GM19324 (cell line): ENCODE data around the gene CDON.

Experiments used
- ATAC-seq: cut with Tn5 transposase; IDR thresholded peaks from one replicate; pipeline ENCODE4 v1.9.1; 2021; ENCODE audit warnings: mild to moderate bottlenecking, moderate library complexity; ENCODE audit not compliant: unreplicated experiment, low FRiP score

Gene CDON, protein sequence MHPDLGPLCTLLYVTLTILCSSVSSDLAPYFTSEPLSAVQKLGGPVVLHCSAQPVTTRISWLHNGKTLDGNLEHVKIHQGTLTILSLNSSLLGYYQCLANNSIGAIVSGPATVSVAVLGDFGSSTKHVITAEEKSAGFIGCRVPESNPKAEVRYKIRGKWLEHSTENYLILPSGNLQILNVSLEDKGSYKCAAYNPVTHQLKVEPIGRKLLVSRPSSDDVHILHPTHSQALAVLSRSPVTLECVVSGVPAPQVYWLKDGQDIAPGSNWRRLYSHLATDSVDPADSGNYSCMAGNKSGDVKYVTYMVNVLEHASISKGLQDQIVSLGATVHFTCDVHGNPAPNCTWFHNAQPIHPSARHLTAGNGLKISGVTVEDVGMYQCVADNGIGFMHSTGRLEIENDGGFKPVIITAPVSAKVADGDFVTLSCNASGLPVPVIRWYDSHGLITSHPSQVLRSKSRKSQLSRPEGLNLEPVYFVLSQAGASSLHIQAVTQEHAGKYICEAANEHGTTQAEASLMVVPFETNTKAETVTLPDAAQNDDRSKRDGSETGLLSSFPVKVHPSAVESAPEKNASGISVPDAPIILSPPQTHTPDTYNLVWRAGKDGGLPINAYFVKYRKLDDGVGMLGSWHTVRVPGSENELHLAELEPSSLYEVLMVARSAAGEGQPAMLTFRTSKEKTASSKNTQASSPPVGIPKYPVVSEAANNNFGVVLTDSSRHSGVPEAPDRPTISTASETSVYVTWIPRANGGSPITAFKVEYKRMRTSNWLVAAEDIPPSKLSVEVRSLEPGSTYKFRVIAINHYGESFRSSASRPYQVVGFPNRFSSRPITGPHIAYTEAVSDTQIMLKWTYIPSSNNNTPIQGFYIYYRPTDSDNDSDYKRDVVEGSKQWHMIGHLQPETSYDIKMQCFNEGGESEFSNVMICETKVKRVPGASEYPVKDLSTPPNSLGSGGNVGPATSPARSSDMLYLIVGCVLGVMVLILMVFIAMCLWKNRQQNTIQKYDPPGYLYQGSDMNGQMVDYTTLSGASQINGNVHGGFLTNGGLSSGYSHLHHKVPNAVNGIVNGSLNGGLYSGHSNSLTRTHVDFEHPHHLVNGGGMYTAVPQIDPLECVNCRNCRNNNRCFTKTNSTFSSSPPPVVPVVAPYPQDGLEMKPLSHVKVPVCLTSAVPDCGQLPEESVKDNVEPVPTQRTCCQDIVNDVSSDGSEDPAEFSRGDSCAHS (N-terminal part only)

DNA sequence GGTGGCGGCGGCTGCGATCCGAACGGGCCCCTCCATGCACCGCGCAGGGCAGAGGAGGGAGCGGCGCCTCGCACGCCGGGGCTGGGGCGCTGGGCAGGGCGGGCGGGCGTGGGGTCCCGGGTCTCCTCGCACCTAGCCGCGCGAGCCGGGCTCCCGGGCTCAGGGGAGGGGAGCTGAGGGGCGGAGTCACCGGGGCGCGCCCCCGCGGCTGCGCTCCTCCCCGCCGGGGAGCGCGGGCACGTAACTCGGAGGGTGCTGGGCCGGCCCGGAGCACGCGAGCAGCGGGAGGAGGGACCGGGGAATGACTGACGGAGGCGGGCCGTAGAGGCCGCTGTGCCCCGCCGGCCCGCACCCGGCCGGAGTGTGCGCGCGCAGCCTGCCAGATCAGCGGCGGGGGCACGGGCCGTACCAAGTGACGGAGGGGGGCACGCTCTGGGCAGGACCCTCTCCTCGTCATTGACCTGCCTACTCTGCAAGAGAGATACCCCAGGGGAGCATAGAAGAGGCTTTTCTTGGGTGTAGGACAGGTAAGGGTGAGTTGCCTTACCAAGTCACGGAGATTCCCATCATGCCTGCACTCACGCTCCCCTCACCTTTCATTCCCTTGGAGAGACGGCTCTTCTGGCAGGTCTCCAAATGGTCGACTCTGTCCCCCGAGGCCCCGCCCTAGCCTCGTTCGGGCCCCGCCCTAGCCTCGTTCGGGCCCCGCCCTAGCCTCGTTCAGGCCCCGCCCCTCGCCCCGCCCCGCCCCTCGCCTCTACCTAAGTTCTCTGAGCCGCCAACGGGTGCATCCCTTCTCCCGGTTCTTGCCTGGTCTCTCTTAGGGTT lies at the start of gene CDON:
Gene CDON (minus strand): TSS at position 188 of the 828 bp plus-strand sequence. CDS start 39,390 bp downstream, outside the sequence.
- ATAC-seq: peak; percentile 99

DNA sequence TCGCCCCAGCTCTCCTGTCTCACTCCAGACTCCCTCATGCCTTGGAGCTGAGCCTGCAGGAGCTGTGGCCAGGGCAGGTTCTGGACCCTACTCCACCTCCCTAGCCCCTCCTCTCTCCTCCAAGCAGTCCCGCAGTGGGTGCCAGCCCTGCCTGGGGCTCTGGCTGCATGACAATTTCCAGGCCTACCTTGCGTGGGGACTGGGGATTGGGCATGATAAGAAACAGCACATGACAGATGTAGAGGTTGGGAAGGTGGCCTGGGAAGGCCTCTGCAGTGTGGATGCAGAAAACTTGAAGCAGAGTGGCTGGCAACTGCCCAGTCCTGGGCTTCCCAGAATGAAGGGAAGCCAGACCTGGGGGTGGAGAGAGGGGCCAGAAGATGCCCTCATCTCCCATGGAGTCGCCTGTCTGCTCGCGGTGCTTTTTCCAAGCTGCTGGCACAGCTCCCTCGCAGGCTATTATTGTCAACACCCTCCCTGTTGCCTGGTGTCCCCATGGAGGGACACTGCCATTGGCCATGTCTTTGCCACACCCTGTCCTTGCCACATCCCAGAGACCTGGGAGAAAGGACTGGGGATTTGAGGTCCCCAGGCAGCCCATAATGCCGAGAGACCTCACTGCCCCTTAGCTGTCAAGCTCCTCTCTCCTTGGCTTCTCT lies 48.9 kb upstream of the CDON start:
- no peak for ATAC-seq

DNA sequence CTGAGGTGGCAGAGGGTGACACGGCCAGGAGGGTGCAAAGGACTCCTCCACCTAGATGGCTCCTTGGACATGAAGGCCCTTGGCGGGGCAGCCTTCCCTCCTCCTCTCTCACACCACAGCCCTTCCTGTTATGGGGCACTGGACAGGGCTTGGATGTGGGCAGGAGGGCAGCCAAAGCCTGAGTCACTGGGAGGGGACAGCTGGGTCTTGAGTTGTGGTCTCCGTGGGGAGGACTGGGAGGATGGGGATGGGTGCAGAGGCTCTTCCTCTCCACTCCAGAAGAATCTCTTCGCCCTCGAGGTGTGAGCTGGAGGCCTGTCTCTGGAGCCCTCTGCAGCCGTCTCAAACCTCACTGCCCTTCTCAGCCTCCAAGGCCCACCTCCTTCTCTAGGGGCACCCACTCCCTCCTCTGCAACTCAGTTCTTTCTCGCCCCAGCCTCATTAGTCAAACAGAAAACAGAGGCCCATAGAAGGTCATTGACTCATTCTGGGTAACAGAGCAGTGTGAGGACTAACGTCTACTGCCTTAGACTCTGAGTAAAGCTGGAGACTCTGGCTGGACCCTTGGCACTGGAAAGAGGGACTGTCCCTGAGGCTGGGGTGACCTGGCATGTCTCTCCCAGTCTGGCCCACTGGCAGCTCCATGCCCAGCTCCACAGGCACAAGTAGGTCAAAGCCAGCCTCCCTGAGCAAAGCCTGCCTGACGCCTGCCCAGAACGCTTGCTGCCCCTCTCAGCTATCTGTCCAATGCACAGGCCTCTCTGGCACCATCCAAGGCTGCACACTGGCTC lies 47.5 kb upstream of the CDON start:
- no peak for ATAC-seq

DNA sequence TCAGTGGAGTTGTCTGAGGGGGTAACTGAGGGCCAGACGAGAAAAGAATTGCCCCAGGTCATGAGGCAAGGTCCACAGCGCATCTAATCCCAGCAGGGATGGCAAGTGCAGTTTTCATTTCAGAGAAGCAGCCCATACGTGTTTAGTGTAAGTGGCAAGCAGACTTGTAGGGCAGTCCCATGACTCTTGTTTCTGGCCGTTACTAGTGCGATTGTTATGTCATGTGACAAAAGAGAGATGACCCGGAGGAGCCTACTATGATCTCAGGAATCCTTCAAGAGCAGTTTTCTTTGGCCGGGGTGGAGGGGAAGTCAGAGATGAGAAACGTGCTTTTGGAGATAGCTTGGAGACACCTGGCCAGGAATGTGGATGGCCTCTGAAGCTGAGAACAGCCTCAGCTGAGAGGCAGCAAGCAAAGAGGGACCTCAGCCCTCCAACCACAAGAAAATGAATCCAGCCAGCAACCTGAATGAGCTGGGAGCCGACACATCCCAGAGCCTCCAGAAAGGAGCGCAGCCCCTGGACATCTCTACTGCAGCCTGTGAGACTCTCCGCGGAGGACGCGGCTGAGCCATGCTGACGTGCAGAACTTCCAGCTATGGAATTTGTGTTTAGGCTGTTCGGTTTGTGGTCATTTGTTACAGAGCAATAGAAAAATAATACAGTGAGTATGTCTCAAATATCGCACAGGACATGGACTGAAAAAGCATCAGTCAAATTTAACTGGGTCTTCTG lies 44.1 kb upstream of the CDON start:
- no peak for ATAC-seq

DNA sequence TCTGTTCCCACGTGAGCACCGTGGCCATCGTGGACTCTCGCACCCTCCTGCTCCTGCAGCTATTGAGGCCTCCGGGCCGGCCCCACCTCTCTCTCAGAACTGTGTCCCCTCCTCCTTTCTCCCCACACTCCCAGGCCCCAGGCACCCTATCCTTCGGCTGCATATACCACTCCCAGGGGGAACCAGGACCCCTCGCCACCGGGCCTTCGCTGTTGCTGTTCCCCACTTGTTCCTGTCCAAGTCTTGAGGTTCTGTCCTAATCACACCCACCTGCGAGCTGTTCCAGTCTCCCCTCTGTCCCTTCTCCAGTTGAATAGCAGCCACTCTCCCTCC lies 43.0 kb upstream of the CDON start:
- ATAC-seq: no peak

DNA sequence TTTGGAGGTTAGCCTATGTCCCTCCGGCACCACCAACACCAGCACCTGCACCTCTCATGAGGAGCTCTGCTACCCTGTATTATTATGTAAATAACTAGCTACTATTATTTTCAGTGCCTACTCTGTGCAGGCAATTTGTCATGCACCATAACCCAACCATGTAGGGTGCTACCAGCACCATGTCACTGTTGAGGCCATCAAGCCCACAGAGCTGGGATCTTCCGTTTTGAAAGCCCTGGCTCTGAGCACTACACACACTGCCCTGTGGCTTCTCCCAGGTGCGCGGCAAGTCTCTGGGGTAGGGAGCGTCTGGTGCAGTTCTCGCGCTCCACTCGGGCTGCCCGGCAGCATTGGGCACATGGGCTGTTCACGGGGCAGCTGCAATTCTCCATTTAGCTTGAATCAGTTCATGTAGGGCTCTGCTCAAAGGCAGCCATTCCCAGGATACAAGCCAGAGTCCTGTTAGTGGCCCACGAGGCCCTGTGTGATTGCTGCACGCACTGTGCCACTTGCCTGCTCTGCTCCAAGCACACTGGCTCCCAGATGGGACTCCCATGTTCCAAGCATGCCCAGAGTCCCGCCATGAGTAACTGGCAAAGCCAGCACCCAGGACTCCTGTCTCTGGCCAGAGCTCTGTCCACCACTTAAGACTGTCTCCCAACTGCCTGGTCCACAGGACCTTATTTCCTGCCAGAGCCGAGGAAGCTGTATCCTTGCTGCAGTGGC lies 42.5 kb upstream of the CDON start:
- ATAC-seq: no peak

DNA sequence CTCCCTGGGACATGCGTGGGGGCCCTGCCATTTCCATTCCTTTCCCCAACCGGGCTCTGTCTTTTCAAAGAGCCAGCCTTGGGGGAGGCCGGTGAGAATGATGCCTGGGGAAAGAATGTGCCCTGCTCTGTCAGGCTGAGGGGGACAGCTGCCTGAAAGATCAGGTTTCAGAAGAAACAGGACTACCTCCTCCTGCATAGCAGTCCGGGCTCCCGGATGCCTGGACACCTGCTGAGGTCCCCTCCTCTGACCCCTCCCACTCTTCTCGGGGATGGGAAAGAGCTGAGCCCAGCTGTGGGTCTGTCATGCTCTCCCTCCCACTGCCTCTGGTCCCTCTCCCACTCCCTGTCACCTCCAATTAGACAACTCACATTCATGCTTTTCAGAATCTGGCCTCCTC lies 41.8 kb upstream of the CDON start:
- no peak for ATAC-seq

DNA sequence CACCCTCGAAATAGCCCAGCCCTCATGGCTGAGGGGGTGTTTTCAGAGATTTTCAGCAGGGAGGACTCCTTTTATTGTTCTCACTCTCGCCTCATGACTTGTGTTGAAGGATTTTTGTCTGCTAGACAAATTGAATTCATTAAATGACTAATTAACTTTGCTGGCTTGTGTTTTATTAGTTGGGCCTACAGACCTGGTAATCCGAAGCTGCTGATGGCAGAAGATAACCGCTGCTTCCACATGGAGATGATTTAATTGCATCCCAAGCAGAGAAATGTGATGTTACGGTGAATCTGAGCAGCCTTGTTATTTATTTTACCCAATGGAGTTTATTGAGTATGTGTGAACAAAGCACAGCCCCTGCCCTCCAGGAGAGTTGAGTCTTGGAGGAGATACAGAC lies 40.5 kb upstream of the CDON start:
- ATAC-seq: no peak

DNA sequence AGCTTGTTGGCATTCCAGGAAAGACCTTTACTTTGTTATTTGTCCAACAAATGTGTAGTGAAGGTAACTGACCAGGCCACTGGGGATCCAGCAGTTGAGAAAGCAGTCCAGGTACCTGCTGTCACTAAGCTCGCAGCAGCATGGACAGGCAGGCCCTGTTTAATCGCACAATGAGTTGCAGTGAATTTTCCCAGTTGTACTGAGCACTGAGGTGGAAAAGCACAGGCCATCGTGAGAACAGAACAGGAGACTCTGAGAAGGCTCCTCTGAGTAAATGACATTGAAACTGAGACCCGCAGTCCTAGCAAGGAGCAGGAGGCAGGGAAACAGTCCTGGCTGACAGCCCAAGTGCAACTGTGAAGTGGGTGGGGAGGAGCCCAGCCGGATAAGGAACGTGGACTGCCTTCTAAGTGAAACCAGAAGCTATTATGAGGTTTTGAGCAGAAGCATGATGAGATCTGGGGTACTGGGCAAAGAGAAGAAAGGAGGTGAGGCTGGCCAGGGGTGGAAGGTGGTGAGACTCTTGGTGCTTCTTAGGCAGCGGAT lies 39.8 kb upstream of the CDON start:
- ATAC-seq: no peak

DNA sequence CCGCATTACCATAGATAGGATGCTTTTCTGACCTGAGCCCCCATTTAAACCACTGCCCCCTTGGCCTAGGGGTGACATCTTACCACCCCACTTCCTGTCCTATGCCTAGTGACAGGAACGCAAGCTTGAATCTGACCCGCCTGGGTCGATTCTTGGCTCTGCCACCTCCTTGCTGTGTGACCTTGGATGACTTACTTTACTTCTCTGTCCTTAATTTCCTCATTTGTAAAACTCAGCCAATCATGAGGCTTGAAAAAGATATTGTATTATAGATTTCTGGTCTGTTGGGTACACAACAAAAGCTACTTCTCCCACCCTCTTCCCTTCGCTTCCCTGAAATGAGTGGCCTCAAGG lies 39.2 kb upstream of the CDON start:
- ATAC-seq: no peak

DNA sequence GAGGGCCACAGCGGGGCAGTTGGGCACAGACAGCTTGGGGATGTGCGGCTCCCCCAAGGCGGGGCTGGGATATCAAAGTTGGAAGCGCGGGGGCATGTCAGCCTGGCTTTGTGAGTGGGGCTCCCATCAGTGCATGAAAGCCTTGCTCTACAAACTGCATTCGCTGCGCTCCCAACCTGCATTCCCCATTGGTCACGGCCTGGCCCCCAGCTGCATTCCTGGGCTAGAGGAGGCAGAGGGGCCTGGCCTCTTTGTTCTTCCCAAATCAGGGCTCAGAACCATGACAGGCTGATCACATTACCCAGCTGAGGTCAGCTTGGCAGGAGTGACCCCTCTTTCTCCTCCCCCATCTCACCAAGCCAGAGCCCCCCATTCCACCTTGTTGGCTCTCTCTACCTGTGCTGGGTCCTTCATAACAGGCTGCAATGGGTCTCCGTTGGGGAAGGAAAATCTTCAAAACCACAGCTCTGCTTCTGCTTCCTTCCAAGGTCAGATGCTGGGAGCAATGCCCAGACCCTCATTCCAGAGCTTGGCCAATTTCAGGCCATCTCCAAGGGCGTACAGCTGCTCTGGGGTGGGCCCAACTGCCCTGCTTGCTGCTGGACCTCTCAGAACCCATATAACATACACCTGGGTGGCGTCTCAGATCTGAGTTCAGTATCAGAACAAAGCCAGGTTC lies 38.7 kb upstream of the CDON start:
- no peak for ATAC-seq

DNA sequence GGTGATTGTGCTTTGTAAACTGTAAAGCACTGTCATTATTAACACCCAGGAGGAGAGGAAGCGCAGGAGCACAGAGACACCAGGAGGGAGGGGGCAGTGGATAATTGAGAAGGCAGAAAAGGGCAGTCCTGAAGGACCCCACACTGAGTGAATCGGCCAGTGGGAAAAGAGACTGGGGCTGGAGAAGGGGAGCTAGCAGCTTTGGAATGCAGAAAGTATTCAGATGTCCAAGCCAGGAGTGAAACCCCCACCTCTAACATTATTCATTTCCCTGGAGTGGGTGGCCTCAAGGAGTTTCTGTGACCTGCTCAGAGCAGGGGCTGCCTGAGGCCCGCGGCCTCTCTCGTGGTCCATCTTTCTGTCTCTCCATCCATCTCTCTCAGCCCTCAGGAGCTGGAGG lies 38.0 kb upstream of the CDON start:
- ATAC-seq: no peak

DNA sequence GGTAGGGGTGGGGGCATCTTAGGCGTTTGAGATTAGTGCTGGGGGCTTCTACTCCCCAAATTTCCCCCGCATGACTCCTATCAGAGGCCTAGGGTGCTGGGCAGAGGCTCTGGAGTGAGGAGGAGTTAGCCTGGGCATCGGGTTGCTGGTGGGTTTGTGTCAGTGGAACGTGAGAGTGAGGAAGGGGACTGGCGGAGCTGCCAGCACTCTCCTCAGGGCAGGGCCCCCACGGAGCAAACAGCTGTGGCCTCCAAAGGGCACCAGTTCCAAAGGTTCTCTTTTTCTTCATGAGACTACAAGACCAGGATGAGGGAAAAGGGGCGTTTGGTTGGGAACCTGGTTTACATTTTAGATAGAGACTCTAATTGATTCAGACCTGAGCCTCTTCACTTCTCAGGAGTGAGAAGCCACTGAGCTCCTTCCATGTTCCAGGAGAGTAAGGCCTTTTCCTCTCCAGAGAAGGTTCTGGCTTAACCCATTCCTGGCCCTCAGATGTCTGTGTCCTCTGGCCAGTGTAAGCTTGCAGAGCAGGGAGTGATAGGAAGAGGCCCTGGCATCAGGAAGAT lies 35.6 kb upstream of the CDON start:
- no peak for ATAC-seq

DNA sequence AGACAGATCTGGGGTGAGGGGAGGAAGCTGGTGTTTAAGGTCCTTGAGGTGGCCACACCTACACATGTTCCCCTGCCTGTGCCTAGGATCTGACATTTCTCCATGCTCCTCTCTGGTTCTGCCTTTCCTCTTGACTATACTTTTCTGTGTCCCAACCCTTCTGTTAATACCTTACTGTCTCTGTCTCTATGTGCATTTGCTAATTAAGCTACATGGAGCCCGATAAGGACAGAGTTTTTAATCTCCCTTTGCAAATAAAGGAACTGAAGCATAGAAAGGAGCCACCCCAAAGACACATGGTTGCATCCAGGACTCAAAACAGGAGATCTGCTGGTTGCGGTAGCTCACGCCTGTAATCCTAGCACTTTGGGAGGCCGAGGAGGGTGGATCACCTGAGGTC lies 33.1 kb upstream of the CDON start:
- no peak for ATAC-seq

DNA sequence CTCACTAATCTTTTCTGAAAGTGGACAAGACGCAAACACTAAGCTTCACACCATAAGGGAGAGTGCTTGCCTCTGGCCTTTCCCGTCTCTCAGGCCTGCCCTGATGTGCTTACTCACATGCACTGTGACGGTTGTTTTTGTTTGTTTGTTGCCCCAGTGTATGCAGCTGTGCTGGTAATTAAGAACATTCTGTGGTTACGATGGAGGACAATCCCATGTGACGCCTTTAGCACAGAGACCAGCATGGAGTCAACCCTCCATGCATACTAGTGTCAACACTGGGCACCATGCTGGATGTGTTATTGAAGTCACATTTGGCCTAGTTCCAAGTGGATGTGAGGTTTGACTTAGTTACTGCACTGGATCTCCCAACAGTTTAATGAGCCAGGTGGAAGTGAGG lies 27.8 kb upstream of the CDON start:
- ATAC-seq: no peak

DNA sequence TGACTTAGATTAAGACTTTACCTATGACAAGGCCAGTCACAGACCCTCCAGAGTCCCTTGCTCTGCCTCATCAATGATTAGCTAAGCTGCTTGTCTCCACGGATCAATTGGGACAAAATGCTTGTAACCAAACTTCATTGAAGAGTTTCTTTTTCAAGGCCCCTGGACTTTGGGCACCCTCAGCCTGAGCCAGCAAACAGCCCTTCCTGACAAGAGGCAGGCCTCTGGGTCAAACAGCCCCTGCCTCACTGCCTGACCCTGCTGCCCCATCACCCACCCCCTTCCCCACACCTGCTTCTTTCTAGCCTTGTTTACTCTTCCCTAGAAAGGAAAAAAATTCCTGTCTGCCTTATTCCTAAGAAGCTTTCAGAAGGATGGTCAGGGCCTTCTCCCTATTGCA lies 26.3 kb upstream of the CDON start:
- ATAC-seq: no peak

DNA sequence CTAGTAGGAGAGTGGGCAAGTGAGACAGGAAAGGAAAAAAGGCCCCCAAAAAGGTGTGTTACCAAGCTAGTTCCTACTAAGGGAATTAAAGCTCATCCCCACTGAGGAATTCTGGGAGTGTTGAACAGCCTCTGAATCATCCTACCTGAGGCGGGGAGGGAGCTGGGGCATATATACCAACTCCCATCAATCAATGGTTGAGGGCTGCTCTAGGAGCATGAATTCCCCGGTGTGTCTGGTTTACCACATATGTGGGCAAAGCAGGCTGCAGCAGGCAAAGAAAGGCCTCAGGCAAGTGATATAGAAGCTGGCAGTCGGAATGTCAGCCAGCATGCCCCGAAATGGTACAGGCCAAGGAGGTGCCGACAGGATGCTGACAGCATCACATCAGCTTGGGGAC lies 23.6 kb upstream of the CDON start:
- no peak for ATAC-seq
